NCI-H526 (cell line): ENCODE measurements around the gene SRSF5.
"Not testable (repeated sequence)": the region's sequence is repeated elsewhere in the genome, so short reads cannot be mapped to it uniquely, and the experiment has no call there.

Source experiments
- DNase-seq, 2 experiments: peaks; one replicate each; lab custom pipeline; 2025; lab: John Stamatoyannopoulos, UW

Gene SRSF5

GRCh38 chr14:69808919-69809808 lies 42.2 kb downstream of the SRSF5 start:
- DNase-seq = no peak

GRCh38 chr14:69811227-69811867 lies 44.4 kb downstream of the SRSF5 start:
- no peak for DNase-seq

DNA sequence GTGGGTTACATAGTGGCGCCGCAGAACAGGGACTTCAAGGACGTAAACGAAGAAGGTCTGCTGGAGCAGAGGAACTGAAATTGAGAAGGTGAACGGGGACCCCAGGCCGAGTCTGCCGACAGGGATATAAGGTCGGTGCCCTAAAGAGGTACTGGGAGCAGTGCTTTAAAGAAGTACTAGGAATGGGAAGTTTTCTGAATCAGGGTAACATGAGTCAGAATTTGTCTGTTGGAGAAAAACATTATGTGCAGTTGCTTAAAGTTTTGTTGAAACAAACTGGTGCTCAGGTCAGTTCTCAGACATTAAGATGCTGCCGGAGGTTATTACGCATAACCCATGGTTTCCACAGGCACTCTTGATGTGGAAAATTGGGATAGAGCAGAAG lies 44.9 kb downstream of the SRSF5 start:
- DNase-seq = no peak

- peak; percentile 33 to 71 for DNase-seq
Measured at GRCh38 chr14:69812711-69813110, 45.8 kb downstream of the SRSF5 start.

- not testable (repeated sequence) for DNase-seq
Measured at GRCh38 chr14:69813346-69813745, 46.4 kb downstream of the SRSF5 start.

GRCh38 chr14:69814397-69814796 lies 47.5 kb downstream of the SRSF5 start:
- DNase-seq = no peak

DNA sequence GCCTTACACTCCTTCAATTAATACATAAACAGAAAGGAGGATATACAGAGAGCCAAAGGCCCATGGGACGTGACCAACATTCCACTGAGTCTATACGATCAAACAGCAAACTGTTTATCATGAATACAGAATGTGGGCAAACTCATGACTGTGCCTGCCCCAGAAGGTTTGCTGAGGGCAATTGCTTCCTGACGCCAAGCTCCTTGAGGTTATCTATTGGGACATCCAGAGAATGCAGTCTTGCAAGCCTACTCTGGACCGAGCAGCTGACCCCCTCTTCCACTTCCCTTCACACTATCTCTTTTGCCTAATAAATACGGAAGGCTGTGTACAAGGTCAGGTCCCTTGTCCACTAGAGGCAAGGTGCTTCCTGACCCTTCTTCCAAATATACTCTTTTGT lies 48.6 kb downstream of the SRSF5 start:
- DNase-seq = no peak

- no peak for DNase-seq
Measured at GRCh38 chr14:69816216-69816615, 49.3 kb downstream of the SRSF5 start.

DNA sequence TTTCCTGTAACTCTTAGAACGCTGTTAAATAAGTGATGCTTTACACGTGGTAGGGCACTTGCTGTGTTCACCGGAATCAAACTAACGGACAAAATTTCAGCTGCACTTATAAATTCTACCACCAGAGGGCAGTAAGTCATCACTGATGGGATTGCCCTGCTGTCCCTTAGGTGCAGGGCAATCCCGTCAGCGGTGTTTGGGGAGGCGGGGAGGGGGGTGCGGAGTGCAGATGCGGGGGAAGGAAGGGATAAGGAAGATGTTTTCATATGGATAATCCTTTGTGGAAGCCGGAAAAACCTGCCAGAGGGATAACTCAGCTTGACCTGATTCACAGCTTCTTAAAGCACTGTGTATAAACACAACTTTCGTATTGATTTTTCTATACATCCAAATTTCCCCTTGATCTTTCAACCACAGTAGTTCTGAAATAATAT lies 51.8 kb downstream of the SRSF5 start:
- DNase-seq = peak; percentile 41 to 75

DNA sequence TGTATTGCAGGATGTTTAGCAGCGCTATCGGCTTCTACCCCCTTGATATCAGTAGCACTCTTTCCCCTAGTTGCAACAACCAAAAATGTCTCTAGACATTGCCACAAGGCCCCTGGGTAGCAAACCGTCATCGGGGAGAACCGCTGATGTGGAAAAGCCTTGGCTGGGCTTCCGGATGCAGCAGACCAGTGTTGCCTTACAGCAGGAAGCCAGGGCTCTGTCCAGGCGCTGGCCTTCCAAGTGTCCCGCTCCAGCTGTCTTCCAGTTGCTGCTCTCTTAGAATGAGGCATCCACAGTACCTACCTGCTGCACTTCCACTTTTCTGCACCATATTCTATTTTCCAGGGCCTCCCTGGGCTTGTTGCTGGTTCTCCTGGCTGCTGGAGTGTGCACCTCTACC lies 52.7 kb downstream of the SRSF5 start:
- no peak for DNase-seq

DNA sequence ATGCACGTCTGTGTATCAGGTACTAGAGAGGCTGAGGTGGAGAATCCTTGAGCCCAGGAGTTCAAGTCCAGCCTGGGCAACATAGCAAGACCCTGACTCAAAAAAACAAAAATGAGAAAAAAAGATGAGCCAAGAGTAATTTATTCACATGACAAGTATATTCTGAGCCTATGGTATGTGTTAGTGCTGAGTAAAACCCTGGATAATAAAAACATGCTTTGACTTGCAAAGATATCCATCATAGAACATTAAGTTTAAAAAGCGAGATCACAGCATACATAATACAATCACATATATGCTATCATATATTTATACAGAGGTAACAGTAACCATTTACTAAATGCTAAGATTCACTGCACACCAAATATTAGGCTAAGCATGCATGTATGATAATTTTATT lies 54.0 kb downstream of the SRSF5 start:
- no peak for DNase-seq
